Measurements from ENCODE around the gene JMJD4. TPM values are rescaled to one million over a fixed set of nuclear protein-coding genes. Genes with fewer than 3 reads are reported as not detected.

The JMJD4 gene
- total and polyA plus RNA-seq, 2 experiments from 2014 or later = 30.1 to 42.3 TPM

DNA sequence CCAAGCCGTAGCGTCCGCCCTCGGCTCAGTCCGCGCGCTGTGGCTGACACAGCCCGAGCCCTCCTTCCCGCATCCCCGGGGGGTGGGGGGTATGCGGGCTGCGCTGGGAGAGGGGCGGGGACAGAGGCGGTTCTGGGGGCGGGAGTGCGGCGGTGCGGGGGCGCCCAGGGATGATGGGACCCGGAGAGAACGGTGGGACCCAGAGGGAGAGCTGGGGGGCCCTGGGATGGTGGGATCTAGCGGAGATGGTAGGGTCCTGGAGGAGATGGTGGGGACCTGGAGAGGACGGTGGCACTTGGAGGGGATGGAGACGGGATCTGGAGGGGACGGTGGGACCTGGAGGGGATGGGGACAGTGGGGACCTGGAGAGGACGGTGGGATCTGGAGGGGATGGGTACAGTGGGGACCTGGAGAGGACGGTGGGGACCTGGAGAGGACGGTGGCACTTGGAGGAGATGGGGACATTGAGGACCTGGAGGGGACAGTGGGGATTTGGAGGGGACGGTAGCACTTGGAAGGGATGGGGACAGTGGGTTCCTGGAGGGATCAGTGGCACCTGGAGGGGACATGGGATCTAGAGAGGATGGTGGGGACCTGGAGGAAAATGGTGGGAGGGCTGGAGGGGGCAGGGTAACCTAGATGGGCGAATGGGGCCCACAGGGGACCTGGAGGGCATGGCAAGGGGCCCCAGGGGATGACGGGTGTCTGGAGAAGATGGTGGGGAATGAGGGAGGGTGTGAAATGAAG is 610 bp upstream of the JMJD4 start:
- peak overlapping the region; percentile 64 for H3K4me3 ChIP-seq
- H3K4me1 ChIP-seq (ENCODE audit: low read depth) = peaks cover 7% of the 10 kb centered on the region
- peak overlapping the region; percentile 77 for H3K27ac ChIP-seq
- DNase-seq (ENCODE audit: low read depth in 1 of 2, low spot score in 1 of 2) = no peak
- TF ChIP-seq, protein P1, sequence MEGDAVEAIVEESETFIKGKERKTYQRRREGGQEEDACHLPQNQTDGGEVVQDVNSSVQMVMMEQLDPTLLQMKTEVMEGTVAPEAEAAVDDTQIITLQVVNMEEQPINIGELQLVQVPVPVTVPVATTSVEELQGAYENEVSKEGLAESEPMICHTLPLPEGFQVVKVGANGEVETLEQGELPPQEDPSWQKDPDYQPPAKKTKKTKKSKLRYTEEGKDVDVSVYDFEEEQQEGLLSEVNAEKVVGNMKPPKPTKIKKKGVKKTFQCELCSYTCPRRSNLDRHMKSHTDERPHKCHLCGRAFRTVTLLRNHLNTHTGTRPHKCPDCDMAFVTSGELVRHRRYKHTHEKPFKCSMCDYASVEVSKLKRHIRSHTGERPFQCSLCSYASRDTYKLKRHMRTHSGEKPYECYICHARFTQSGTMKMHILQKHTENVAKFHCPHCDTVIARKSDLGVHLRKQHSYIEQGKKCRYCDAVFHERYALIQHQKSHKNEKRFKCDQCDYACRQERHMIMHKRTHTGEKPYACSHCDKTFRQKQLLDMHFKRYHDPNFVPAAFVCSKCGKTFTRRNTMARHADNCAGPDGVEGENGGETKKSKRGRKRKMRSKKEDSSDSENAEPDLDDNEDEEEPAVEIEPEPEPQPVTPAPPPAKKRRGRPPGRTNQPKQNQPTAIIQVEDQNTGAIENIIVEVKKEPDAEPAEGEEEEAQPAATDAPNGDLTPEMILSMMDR (IDR thresholded peaks at IDR 0.05; ENCODE audit: low read depth, low read length) = no peak
- H3K9me3 ChIP-seq (ENCODE audit: low read depth) = no peaks in the 10 kb centered on the region
- H3K27me3 ChIP-seq = no peaks in the 10 kb centered on the region
- peaks cover 13% of the 10 kb centered on the region for H3K36me3 ChIP-seq

DNA sequence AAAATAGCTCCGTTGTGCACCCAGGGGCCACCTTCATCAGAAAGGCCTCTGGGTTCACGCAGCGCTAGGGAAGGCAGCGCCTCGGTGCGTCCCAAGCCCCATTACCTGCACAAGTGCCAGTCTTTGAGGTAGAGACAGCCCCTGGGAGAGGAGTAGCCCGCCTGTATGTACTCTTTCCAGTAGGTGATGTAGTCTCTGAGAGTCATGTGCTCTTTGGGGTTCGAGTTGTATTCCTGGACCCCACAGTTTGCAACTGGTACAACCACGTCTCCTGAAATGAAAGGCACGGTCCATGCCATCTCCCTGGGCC is 601 bp downstream of the JMJD4 start:
- Histone ChIP-seq H3K36me3 (peaks cover 13% of the 10 kb centered on the region), H3K9me3 (ENCODE audit: low read depth) (no peaks in the 10 kb centered on the region), H3K27me3 (no peaks in the 10 kb centered on the region), H3K27ac (peak overlapping the region; percentile 84), H3K4me1 (ENCODE audit: low read depth) (peaks cover 11% of the 10 kb centered on the region), H3K4me3 (peak overlapping the region; percentile 64)
- TF ChIP-seq, protein P1 (IDR thresholded peaks at IDR 0.05; ENCODE audit: low read depth, low read length) = no peak
- DNase-seq (ENCODE audit: low read depth in 1 of 2, low spot score in 1 of 2) = no peak

DNA sequence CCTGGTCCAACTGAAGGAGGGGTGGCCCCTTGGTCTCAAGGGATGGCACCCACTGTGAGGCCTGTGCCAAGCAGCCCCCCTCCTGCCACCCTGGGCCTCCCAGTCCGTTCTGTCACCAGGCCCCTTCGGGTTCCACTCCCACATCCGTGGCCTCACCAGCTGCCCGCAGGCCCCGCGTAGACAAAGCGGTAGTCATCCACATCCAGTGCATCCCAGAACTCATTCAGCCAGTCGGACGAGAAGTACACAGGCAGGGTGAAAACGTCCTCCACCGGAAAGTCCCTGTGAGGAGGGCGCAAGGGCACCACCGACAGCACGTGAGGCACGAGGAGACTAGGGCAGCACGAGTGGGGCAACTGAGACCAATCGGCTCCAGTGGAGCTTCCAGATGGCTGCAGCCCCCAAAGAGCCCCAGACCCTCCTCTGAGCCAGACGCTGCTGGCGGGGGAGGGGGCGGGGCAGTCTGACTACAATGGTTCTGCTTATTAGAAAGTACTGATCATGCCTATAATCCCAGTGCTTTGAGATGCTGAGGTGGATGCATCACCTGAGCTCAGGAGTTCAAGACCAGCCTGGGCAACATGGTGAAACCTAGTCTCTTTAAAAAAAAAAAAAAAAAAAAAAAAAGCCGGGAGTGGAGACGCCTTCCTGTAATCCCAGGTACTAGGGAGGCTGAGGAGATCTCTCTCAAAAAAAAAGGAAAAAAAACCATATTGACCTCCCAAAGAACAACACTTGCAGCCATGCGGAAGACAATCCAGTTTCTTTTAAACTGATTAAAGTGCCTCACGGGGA is 1.2 kb downstream of the JMJD4 start:
- Histone ChIP-seq H3K36me3 (peaks cover 13% of the 10 kb centered on the region), H3K27ac (no peak overlapping the region), H3K9me3 (ENCODE audit: low read depth) (no peaks in the 10 kb centered on the region), H3K27me3 (no peaks in the 10 kb centered on the region), H3K4me3 (peak overlapping the region; percentile 64), H3K4me1 (ENCODE audit: low read depth) (peaks cover 16% of the 10 kb centered on the region)
- TF ChIP-seq, protein P1 (IDR thresholded peaks at IDR 0.05; ENCODE audit: low read depth, low read length) = no peak
- no peak for DNase-seq (ENCODE audit: low read depth in 1 of 2, low spot score in 1 of 2)

DNA sequence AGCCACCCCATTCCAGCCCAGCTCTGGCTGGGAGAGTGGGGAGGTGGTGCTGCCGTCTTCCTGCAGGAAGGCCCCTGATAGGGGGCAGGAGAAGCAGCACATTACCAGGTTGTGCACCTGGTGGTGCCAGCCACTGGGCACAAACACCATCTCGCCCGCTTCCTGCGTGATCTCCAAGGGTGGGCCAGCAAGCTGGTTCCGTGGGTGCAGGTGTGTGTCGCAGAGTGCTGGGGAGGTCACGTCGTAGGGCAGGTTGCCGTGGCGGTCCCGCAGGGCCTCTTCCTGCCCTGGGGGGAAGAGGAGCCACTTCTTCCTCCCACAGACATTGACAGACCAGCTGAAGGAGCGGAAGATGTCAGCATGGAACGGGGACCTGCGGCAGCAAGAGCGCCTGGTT is 1.8 kb downstream of the JMJD4 start:
- no peak for DNase-seq (ENCODE audit: low read depth in 1 of 2, low spot score in 1 of 2)
- Histone ChIP-seq H3K27ac (no peak overlapping the region), H3K27me3 (no peaks in the 10 kb centered on the region), H3K36me3 (peaks cover 13% of the 10 kb centered on the region), H3K4me3 (no peak overlapping the region), H3K4me1 (ENCODE audit: low read depth) (peaks cover 20% of the 10 kb centered on the region), H3K9me3 (ENCODE audit: low read depth) (no peaks in the 10 kb centered on the region)
- TF ChIP-seq, protein P1 (IDR thresholded peaks at IDR 0.05; ENCODE audit: low read depth, low read length) = no peak

DNA sequence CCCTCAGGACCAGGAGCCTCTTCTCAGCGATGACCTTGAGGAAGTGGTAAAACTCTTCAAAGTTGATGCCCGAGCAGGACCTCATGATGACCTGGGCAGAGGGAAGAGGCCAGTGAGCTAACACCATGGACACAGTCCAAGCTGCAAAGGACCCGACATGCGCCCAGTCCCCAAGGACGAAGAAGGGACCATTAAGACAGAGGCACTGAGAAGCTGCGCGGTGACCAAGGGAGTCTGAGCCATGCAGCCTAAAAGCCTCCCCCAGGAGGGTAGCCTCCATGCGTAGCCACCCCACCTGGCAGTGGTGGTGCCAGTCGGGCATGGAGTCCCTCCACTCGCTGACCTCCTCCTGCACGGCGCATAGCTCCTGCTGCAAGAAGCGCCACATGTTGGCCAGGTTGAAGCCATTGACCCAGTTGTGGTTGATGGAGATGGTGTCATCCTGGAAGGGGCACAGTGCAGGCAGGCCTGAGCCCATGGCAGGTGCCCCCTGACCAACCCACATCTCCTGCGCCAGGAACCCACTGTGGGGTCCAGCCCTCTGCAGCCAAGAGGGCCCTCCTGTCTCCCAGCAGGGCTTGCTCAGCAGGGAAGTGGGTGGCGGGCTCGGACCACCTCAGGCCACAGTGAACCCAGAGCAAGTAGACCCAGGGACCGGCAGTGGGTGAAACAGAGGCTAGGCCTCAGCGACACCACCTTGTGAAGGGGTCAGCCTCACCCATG is 2.4 kb downstream of the JMJD4 start:
- TF ChIP-seq, protein P1 (IDR thresholded peaks at IDR 0.05; ENCODE audit: low read depth, low read length) = no peak
- H3K27ac ChIP-seq = no peak overlapping the region
- H3K9me3 ChIP-seq (ENCODE audit: low read depth) = no peaks in the 10 kb centered on the region
- DNase-seq (ENCODE audit: low read depth in 1 of 2, low spot score in 1 of 2) = no peak
- H3K36me3 ChIP-seq = peaks cover 13% of the 10 kb centered on the region
- H3K27me3 ChIP-seq = no peaks in the 10 kb centered on the region
- H3K4me1 ChIP-seq (ENCODE audit: low read depth) = peaks cover 21% of the 10 kb centered on the region
- no peak overlapping the region for H3K4me3 ChIP-seq
